RWPE2 (cell line): ENCODE data around the gene TRAF3IP1.
A peak's percentile ranks its signal among the peaks of the same experiment; 100 is the strongest.

Experiments used
- ATAC-seq: fragments of 200-7000 bp; cut with Tn5 transposase; 3 replicates; pipeline ENCODE4 v1.9.1; 2021; ENCODE audit warnings: low read depth
- DNase-seq: peaks from one replicate; pipeline ENCODE4 v3.0.0-alpha.2; 2020; ENCODE audit warnings: low spot score
- H3K27ac ChIP-seq: fragments of 450-650 bp; 2 replicates; pipeline ENCODE4 v1.5.1; 2017; ENCODE audit warnings: mild to moderate bottlenecking; ENCODE audit not compliant: poor library complexity, severe bottlenecking
- H3K27me3 ChIP-seq: fragments of 250-450 bp; sonication (Bioruptor Pico); 2 replicates; pipeline ENCODE4 v1.5.1; 2021; ENCODE audit warnings: mild to moderate bottlenecking, moderate library complexity; ENCODE audit not compliant: insufficient read depth, poor library complexity, severe bottlenecking
- H3K36me3 ChIP-seq: fragments of 250-450 bp; sonication (Bioruptor Pico); 2 replicates; pipeline ENCODE4 v1.5.1; 2020; ENCODE audit warnings: low read depth, mild to moderate bottlenecking, moderate library complexity
- H3K4me1 ChIP-seq: fragments of 250-450 bp; sonication (Bioruptor Pico); 2 replicates; pipeline ENCODE4 v1.5.1; 2021; ENCODE audit warnings: mild to moderate bottlenecking, moderate library complexity; ENCODE audit not compliant: insufficient read depth, poor library complexity, severe bottlenecking
- H3K4me3 ChIP-seq: fragments of 250-450 bp; sonication (Bioruptor Pico); 2 replicates; pipeline ENCODE4 v1.5.1; 2021; ENCODE audit warnings: mild to moderate bottlenecking, moderate library complexity; ENCODE audit not compliant: severe bottlenecking
- H3K9me3 ChIP-seq: fragments of 250-450 bp; sonication (Bioruptor Pico); 2 replicates; pipeline ENCODE4 v1.5.1; 2021; ENCODE audit warnings: mild to moderate bottlenecking, moderate library complexity; ENCODE audit not compliant: severe bottlenecking
- TF ChIP-seq, protein P1 (sequence below): fragments of 450-650 bp; IDR thresholded peaks from one replicate; pipeline ENCODE4 v1.5.1; 2017; ENCODE audit warnings: mild to moderate bottlenecking, moderate library complexity; ENCODE audit not compliant: poor library complexity, severe bottlenecking

TRAF3IP1 gene

DNA sequence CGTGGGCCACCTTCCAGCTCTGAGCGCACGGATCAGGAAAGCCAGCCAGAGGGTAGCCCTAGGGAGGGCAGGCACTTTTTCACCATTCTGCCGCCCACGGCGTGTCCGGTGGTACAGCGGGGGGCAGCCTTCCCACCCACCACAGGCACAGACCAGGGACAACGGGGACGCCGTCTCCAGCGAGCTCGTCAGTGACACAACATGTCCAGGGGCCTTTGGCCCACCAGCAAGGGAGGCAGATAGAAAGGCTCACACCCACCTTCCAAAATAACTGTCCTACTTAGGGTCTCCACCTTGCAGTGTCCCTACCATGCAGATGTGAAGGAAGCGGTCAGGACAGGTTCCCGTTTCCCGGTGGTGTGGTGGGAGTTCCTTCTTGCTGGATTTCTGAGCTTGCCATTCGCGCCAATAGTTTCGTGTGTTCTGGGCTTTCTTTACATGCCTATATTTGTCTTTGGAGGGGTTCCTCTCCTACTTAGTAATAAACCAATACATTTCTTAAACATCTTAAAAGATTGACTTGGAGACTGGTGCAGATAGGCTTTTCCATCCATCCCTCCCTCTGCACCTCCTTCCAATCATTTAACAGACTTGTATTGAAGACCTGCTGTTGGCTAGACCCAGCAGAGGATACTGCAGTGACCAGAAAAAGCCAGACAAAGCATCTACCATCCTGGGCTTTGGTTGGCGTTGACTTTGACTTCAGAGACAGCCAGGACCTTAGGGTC, 107.3 kb downstream of the TRAF3IP1 start:
- TF ChIP-seq, protein P1, sequence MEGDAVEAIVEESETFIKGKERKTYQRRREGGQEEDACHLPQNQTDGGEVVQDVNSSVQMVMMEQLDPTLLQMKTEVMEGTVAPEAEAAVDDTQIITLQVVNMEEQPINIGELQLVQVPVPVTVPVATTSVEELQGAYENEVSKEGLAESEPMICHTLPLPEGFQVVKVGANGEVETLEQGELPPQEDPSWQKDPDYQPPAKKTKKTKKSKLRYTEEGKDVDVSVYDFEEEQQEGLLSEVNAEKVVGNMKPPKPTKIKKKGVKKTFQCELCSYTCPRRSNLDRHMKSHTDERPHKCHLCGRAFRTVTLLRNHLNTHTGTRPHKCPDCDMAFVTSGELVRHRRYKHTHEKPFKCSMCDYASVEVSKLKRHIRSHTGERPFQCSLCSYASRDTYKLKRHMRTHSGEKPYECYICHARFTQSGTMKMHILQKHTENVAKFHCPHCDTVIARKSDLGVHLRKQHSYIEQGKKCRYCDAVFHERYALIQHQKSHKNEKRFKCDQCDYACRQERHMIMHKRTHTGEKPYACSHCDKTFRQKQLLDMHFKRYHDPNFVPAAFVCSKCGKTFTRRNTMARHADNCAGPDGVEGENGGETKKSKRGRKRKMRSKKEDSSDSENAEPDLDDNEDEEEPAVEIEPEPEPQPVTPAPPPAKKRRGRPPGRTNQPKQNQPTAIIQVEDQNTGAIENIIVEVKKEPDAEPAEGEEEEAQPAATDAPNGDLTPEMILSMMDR, result no peak
- no peaks in the 10 kb centered on the region for H3K27me3 ChIP-seq
- DNase-seq (no peak), ATAC-seq (peak; percentile 4; the same call in 1 of the 3 replicates)
- H3K4me1 ChIP-seq, result peaks cover 39% of the 10 kb centered on the region
- H3K4me3 ChIP-seq, result peak overlapping the region; percentile 67
- no peaks in the 10 kb centered on the region for H3K9me3 ChIP-seq
- H3K27ac ChIP-seq, result peak overlapping the region; percentile 100
- H3K36me3 ChIP-seq, result peaks cover 50% of the 10 kb centered on the region

DNA sequence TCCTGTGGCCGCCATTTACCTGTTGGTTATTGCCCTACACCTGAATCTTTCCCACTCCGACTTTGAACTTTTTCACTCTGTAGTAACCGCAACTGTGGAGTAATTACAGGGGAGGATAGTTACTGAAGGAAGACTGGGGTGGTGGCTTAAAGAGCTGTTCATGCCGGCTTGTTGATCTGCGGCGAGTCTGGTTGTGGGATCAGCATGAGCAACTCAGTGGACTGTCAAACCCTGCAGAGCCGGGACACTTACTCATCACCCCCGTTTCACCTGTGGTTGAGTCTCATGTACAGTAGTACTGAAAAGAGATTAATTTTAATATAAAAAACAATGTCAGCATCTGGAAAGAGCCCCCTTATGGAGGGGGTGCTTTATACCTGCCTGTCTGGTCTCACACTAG, 108.5 kb downstream of the TRAF3IP1 start:
- Histone ChIP-seq H3K9me3 (no peaks in the 10 kb centered on the region), H3K27me3 (no peaks in the 10 kb centered on the region), H3K4me3 (peak overlapping the region; percentile 67), H3K36me3 (peaks cover 62% of the 10 kb centered on the region), H3K27ac (peak overlapping the region; percentile 100), H3K4me1 (peaks cover 52% of the 10 kb centered on the region)
- peak; percentile 19; the same call in 1 of the 3 replicates for ATAC-seq
- TF ChIP-seq, protein P1, result no peak
- no peak for DNase-seq

DNA sequence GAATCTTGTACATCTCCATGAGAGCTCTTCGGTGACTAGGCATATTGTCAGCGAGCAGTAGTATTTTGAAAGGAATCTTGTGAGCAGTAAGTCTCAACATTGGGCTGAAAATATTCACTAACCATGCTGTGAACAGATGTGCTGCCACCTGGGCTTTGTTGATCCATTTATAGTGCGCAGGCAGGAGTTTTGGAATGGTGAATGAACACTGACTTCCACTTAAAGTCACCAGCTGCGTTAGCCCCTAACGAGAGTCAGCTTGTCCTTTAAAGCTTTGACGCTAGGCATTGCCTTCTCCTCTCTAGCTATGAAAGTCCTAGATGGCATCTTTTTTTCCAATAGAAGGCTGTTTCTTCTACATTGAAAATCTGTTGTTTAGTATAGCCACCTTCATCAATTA, 110.5 kb downstream of the TRAF3IP1 start:
- Histone ChIP-seq H3K27ac (peak overlapping the region; percentile 100), H3K36me3 (peaks cover 78% of the 10 kb centered on the region), H3K4me1 (peaks cover 68% of the 10 kb centered on the region), H3K4me3 (no peak overlapping the region), H3K27me3 (no peaks in the 10 kb centered on the region), H3K9me3 (no peaks in the 10 kb centered on the region)
- ATAC-seq (no peak), DNase-seq (no peak)
- TF ChIP-seq, protein P1, result no peak

DNA sequence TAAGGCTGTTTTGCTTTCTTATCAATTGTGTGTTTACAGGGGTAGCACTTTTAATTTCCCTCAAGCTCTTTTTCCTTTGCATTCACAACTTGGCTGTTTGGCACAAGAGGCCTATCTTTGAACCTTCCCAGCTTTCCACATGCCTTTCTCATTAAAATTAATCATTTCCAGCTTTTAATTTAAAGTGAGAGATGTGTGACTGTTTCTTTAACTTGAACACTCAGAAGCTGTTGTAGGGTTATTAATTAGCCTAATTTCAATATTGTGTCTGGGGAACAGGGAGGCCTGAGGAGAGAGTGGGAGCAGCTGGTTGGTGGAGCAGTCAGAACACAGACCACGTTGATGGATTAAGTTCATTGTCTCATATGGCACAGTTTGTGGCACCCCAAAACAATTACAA, 111.1 kb downstream of the TRAF3IP1 start:
- Histone ChIP-seq H3K4me1 (peaks cover 75% of the 10 kb centered on the region), H3K36me3 (peaks cover 85% of the 10 kb centered on the region), H3K9me3 (no peaks in the 10 kb centered on the region), H3K27me3 (no peaks in the 10 kb centered on the region), H3K27ac (peak overlapping the region; percentile 100), H3K4me3 (no peak overlapping the region)
- no peak for ATAC-seq
- TF ChIP-seq, protein P1, result no peak
- DNase-seq, result no peak

DNA sequence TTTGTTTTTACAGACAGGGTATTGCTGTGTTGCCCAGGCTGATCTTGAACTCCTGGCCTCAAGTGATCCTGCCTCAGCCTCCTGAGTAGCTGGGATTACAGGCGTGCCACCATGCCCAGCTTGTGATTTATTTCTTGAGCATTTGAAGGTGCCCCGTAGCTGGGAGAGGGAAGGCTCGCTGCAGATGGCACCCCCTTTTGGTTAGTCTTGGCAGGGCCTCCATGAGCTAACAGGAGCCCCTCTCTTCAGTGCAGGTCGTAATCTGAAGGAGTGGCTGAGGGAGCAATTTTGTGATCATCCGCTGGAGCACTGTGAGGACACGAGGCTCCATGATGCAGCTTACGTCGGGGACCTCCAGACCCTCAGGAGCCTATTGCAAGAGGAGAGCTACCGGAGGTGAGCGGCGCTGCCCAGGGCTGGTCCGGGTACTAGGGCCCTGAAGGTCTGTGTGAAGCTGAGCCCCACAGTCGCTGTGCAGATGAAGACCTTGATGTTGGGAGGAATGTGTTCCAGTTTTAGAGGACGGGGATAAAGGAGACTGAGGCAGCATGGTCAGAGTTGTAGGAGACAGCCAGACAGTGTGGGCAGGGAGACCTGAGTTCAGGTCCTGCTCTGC, 113.1 kb downstream of the TRAF3IP1 start:
- DNase-seq (no peak), ATAC-seq (no peak)
- Histone ChIP-seq H3K4me3 (no peak overlapping the region), H3K9me3 (no peaks in the 10 kb centered on the region), H3K4me1 (peaks cover 87% of the 10 kb centered on the region), H3K27ac (peak overlapping the region; percentile 100), H3K27me3 (no peaks in the 10 kb centered on the region), H3K36me3 (peaks cover 97% of the 10 kb centered on the region)
- TF ChIP-seq, protein P1, result no peak
